GM12874 (cell line): ENCODE results near the gene CYYR1.

ENCODE experiments used
- TF ChIP-seq, protein P1 (sequence below): IDR thresholded peaks from 2 replicates; pipeline ENCODE4 v1.5.1; 2011; ENCODE audit warnings: low read depth, mild to moderate bottlenecking, control low read depth, low read length, moderate library complexity; ENCODE audit not compliant: insufficient read depth

Gene CYYR1

DNA sequence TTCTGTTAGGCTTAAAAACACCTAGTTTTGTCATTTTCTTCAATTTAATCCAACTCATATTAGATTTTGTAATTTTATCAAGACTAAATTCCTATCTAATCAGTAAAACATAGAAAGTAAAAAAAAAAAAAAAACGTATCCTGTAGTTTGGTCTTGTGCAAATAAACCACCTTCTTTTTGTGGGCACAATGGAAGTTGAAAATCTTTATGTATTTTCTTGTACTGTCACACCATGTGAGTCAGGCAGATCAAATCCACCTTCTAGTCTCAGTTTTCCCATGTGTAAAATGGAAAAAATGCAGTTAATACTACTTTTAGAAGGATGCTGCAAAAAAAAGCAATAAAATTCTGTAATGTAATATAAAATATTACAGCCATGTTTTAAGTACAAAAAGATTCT is 129.8 kb downstream of the CYYR1 start:
- TF ChIP-seq, protein P1, sequence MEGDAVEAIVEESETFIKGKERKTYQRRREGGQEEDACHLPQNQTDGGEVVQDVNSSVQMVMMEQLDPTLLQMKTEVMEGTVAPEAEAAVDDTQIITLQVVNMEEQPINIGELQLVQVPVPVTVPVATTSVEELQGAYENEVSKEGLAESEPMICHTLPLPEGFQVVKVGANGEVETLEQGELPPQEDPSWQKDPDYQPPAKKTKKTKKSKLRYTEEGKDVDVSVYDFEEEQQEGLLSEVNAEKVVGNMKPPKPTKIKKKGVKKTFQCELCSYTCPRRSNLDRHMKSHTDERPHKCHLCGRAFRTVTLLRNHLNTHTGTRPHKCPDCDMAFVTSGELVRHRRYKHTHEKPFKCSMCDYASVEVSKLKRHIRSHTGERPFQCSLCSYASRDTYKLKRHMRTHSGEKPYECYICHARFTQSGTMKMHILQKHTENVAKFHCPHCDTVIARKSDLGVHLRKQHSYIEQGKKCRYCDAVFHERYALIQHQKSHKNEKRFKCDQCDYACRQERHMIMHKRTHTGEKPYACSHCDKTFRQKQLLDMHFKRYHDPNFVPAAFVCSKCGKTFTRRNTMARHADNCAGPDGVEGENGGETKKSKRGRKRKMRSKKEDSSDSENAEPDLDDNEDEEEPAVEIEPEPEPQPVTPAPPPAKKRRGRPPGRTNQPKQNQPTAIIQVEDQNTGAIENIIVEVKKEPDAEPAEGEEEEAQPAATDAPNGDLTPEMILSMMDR, result no peak

DNA sequence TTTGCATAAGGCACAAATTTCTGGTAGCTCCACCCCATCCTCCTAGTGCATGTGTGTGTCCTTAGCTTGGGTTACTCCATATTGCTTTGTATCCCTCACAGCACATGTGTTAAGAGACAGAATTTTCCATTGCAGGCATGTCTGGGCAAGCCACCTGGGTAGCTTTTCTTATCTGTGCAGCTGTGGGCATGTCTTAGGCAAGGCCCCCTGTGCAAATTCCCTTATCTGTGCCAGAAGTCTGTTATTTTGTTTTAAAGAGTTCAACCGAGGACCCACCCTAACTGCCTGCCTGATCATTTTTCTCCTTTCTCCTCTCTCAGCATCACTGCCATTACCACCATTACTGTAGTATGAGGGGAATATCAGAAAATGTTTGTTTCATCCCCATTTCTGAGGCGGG is 131.9 kb downstream of the CYYR1 start:
- TF ChIP-seq, protein P1, result no peak

DNA sequence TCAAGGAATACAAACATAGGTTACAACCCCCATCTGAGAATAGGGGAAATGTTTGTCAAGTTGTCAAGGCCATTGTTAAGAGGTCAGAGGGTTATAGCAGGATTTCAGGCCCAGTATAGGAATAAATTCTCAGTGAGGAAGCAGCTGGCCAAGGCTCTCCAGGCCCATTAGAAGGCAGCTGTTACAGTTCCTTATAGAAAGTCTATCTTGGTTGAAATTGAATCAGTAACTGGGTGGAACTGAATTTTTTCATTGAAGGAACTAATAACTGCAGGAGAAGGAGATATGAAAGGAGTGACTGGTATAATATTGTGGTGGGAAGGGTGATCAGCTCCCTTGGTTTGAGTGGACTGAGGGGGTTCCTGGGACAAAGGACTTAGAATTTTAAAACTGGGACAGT is 134.1 kb downstream of the CYYR1 start:
- TF ChIP-seq, protein P1, result no peak

DNA sequence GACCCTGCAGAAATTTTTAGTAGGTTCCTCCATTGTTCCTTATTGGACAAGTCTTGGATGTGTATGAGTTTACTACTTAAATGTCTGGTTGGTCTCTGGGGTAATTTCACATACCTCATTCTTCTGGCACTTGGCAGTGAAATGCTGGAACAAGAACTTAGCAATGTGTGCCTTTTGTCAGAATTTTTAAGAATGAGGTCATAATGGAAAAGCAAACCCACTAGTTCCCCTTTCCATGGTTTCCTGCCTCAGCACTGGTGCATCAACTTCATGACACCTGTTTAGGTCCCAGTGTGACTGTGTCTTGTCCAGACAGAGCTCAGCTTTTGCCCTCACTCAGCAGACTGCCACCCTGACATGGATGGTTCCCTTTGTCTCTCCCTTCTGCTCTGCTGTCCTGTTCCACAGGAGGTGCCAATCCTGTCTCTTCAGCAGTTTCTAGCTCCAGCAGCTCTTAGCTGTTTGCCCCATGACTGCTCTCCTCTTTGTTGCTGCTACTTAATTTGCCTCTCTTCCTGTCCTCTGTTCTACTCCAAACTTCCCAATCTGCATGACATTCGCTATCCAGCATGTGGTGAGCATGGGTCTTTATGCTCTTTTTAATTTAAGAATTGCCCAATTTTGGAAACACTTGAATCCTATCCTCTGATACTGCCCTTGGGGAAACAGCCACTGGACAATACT is 135.6 kb downstream of the CYYR1 start:
- TF ChIP-seq, protein P1, result no peak

- TF ChIP-seq, protein P1, result no peak
Observed at GRCh38 chr21:26433386-26433785, 139.7 kb downstream of the CYYR1 start.

GRCh38 chr21:26432410-26432809 is 140.7 kb downstream of the CYYR1 start:
- TF ChIP-seq, protein P1, result no peak

DNA sequence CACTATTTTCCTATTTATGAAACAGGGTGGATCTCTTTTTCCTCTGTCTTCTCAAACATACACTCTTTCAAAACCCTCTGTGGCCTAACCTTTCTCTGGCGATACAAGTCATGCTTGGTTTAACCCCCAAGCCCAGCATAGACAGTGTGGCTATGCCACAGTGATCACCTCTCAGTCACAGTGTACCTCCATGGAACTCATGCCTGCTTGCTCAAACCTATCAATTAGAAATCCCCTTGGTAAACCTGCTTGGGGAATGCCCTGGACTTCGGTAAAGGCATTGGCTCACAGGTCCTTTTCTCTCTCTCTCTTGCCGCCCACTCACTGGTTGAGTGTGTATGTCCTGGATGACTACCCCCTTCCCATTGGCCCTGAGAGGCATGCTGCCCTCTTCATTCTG is 147.5 kb downstream of the CYYR1 start:
- TF ChIP-seq, protein P1, result no peak

DNA sequence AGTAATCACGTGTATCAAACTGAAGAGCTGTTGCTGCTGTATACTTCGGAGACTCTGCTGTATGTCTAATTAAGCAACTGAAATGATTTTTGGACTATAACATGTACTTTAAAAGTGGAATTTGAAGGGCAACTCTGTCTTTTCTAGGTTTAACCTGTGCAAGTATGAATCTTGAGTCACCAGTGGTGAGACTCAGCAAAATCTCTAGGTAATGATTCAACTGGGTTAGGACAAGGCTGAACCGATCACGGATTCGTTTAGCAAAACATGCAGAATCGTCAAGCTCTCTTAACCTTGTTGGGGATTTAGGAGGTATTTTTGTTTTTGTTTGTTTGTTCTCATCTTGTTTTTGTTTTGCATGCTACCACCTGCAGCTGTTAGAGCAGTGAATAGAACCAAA is 149.6 kb downstream of the CYYR1 start:
- TF ChIP-seq, protein P1, result no peak
